Nephron (organoid): ENCODE measurements around the gene BRD4.
A peak's percentile ranks its signal among the peaks of the same experiment; 100 is the strongest.

Experiments
- H3K27ac Mint-ChIP-seq, 3 experiments: 2 replicates each; pipeline ENCODE4 v1.8.0; 2020; ENCODE audit warnings: mixed read lengths in 3 of 3, mild to moderate bottlenecking in 2 of 3, moderate library complexity in 1 of 3
- H3K27me3 Mint-ChIP-seq: 2 replicates; pipeline ENCODE4 v1.8.0; 2021; ENCODE audit warnings: low read depth, mild to moderate bottlenecking, moderate library complexity, mixed read lengths
- H3K36me3 Mint-ChIP-seq: 2 replicates; pipeline ENCODE4 v1.8.0; 2020; ENCODE audit warnings: low read depth, mixed read lengths
- H3K4me1 Mint-ChIP-seq: 2 replicates; pipeline ENCODE4 v1.8.0; 2020; ENCODE audit warnings: mixed read lengths
- H3K4me3 Mint-ChIP-seq, 3 experiments: 2 replicates each; pipeline ENCODE4 v1.8.0; 2020; ENCODE audit warnings: mild to moderate bottlenecking in 3 of 3, mixed read lengths in 3 of 3, moderate library complexity in 2 of 3
- H3K9me3 Mint-ChIP-seq: 2 replicates; pipeline ENCODE4 v1.8.0; 2020; ENCODE audit warnings: mixed read lengths
- CTCF ChIP-seq, 3 experiments: fragments of 200-600 bp; sonication (generic); IDR thresholded peaks; one replicate each; pipeline ENCODE4 v1.5.0; 2021; ENCODE audit warnings: antibody characterized with exemption in 3 of 3; ENCODE audit not compliant: unreplicated experiment in 3 of 3

Gene BRD4

GRCh38 chr19:15251010-15251748 lies 81.2 kb downstream of the BRD4 start:
- Mint-ChIP-seq H3K4me1 (peaks cover 66% of the 10 kb centered on the region), H3K4me3 (peak overlapping the region; percentile 32 to 68 (median 58)), H3K9me3 (no peaks in the 10 kb centered on the region), H3K27me3 (peaks cover 4% of the 10 kb centered on the region), H3K36me3 (peaks cover 54% of the 10 kb centered on the region), H3K27ac (peak overlapping the region; percentile 97 to 100 (median 97))
- no peak for TF ChIP-seq CTCF (IDR thresholded peaks at IDR 0.05; ENCODE audit: unreplicated experiment in 3 of 3)

GRCh38 chr19:15250640-15250993 lies 81.7 kb downstream of the BRD4 start:
- peak overlapping the region; percentile 97 to 100 (median 97) for H3K27ac Mint-ChIP-seq
- peaks cover 4% of the 10 kb centered on the region for H3K27me3 Mint-ChIP-seq
- H3K36me3 Mint-ChIP-seq, result peaks cover 54% of the 10 kb centered on the region
- peaks cover 67% of the 10 kb centered on the region for H3K4me1 Mint-ChIP-seq
- no peaks in the 10 kb centered on the region for H3K9me3 Mint-ChIP-seq
- peak overlapping the region; percentile 17 to 68 (median 58) for H3K4me3 Mint-ChIP-seq
- no peak for TF ChIP-seq CTCF (IDR thresholded peaks at IDR 0.05; ENCODE audit: unreplicated experiment in 3 of 3)

GRCh38 chr19:15249972-15250639 lies 82.2 kb downstream of the BRD4 start:
- TF ChIP-seq CTCF (IDR thresholded peaks at IDR 0.05; ENCODE audit: unreplicated experiment in 3 of 3), result no peak
- Mint-ChIP-seq H3K4me3 (peak overlapping the region; percentile 22 to 61 (median 41)), H3K4me1 (peaks cover 65% of the 10 kb centered on the region), H3K9me3 (no peaks in the 10 kb centered on the region), H3K36me3 (peaks cover 50% of the 10 kb centered on the region), H3K27me3 (peaks cover 4% of the 10 kb centered on the region), H3K27ac (peak overlapping the region; percentile 97 to 100 (median 97))

GRCh38 chr19:15249528-15249874 lies 82.8 kb downstream of the BRD4 start:
- H3K27ac Mint-ChIP-seq, result peak overlapping the region; percentile 97 to 100 (median 97)
- TF ChIP-seq CTCF (IDR thresholded peaks at IDR 0.05; ENCODE audit: unreplicated experiment in 3 of 3), result no peak

GRCh38 chr19:15248648-15249527 lies 83.5 kb downstream of the BRD4 start:
- H3K36me3 Mint-ChIP-seq, result peaks cover 51% of the 10 kb centered on the region
- peak overlapping the region; percentile 97 to 100 (median 97) for H3K27ac Mint-ChIP-seq
- H3K4me1 Mint-ChIP-seq, result peaks cover 72% of the 10 kb centered on the region
- no peak for TF ChIP-seq CTCF (IDR thresholded peaks at IDR 0.05; ENCODE audit: unreplicated experiment in 3 of 3)
- H3K27me3 Mint-ChIP-seq, result peaks cover 4% of the 10 kb centered on the region
- H3K9me3 Mint-ChIP-seq, result no peaks in the 10 kb centered on the region
- H3K4me3 Mint-ChIP-seq, result peak overlapping the region; percentile 48 to 62 (median 52)

More at GRCh38 chr19:15249528-15249874, 82.8 kb downstream of the BRD4 start:
- Mint-ChIP-seq H3K9me3 (no peaks in the 10 kb centered on the region), H3K27me3 (peaks cover 4% of the 10 kb centered on the region), H3K4me1 (peaks cover 71% of the 10 kb centered on the region), H3K4me3 (peak overlapping the region in 1 of 3 experiments; percentile 61), H3K36me3 (peaks cover 54% of the 10 kb centered on the region)
